GM12891 (cell line): ENCODE results near the gene ARSJ.

ENCODE experiments used
- PAX5 ChIP-seq: IDR thresholded peaks from 2 replicates; pipeline ENCODE4 v1.6.1; 2011; ENCODE audit warnings: low read length, moderate library complexity, mild to moderate bottlenecking; ENCODE audit not compliant: insufficient read depth, severe bottlenecking
- POLR2A ChIP-seq: IDR thresholded peaks from 2 replicates; pipeline ENCODE4 v1.6.1; 2011; ENCODE audit warnings: low read depth, low read length, control low read depth
- POLR2AphosphoS5 ChIP-seq: IDR thresholded peaks from 2 replicates; pipeline ENCODE4 v1.6.1; 2011; ENCODE audit warnings: low read depth, low read length, control low read depth
- POU2F2 ChIP-seq: IDR thresholded peaks from 2 replicates; pipeline ENCODE4 v1.6.1; 2011; ENCODE audit warnings: low read depth, mild to moderate bottlenecking, control low read depth, low read length, moderate library complexity
- SPI1 ChIP-seq: IDR thresholded peaks from 2 replicates; pipeline ENCODE4 v1.6.1; 2011; ENCODE audit warnings: low read depth, low read length, control low read depth
- TAF1 ChIP-seq: IDR thresholded peaks from 2 replicates; pipeline ENCODE4 v1.6.1; 2011; ENCODE audit warnings: low read depth, low read length, control low read depth

DNA sequence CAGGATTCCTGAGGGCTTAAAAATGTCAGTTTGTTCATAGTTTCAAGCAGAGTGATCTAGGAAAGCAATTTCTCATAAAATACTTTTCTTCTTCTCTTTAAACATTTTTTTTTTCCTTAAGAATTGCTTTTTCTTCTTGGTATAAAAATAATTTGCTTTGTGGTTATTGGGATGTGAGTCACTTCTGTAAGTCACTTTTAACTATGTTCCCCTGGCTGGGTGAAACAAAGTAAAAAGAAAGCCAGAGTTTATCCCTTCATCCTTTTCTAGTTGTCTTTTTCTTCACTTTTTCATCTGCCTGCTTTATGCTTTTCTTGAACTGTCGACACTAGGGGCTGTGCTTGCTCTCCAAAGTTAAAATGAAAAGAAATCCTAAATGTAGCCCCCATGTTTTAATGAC is 33.5 kb downstream of the ARSJ start:
- TF ChIP-seq POLR2AphosphoS5 (no peak), POLR2A (no peak), TAF1 (no peak), POU2F2 (no peak), SPI1 (no peak), PAX5 (no peak)
